Mucosa of rectum (tissue), 2 donors: ENCODE data around the gene ERAL1.

Experiments
- H3K27ac ChIP-seq, 2 donors: one replicate each; pipeline ENCODE4 v1.7.0; 2013; ENCODE audit warnings: inconsistent platforms in 2 of 2, low read depth in 2 of 2, low read length in 2 of 2
- H3K27me3 ChIP-seq, 2 donors: one replicate each; pipeline ENCODE4 v1.7.0; 2013; ENCODE audit warnings: low read length in 2 of 2; ENCODE audit not compliant: control insufficient read depth in 2 of 2, insufficient read depth in 2 of 2
- H3K36me3 ChIP-seq, 2 donors: one replicate each; pipeline ENCODE4 v1.7.0; 2013; ENCODE audit warnings: low read length in 2 of 2; ENCODE audit not compliant: control insufficient read depth in 2 of 2, insufficient read depth in 2 of 2
- H3K4me1 ChIP-seq, 2 donors: one replicate each; pipeline ENCODE4 v1.7.0; 2013; ENCODE audit warnings: low read length in 2 of 2, mild to moderate bottlenecking in 1 of 2; ENCODE audit not compliant: control insufficient read depth in 2 of 2, insufficient read depth in 2 of 2
- H3K4me3 ChIP-seq, 2 donors: one replicate each; pipeline ENCODE4 v1.7.0; 2013; ENCODE audit warnings: low read length in 2 of 2
- H3K9ac ChIP-seq, 2 donors: one replicate each; pipeline ENCODE4 v1.7.0; 2013; ENCODE audit warnings: low read length in 2 of 2, low read depth in 1 of 2, mild to moderate bottlenecking in 1 of 2
- H3K9me3 ChIP-seq, 2 donors: one replicate each; pipeline ENCODE4 v1.7.0; 2013; ENCODE audit warnings: low read length in 2 of 2; ENCODE audit not compliant: control insufficient read depth in 2 of 2
- donor health status: healthy.
- donor health status: Normal muscosa, but diverticular disease.

ERAL1 gene

GRCh38 chr17:28904800-28905199 is 50.0 kb downstream of the ERAL1 start:
- H3K4me1 ChIP-seq: peaks cover 22 to 25% of the 10 kb centered on the region in 2 donors

GRCh38 chr17:28906276-28906675 is 51.5 kb downstream of the ERAL1 start:
- H3K9me3 ChIP-seq: no peaks in the 10 kb centered on the region
- H3K4me3 ChIP-seq: no peak overlapping the region
- H3K4me1 ChIP-seq: peaks cover 22 to 25% of the 10 kb centered on the region in 2 donors
- no peak overlapping the region for H3K27ac ChIP-seq
- H3K36me3 ChIP-seq: peaks cover 46 to 47% of the 10 kb centered on the region in 2 donors
- no peak overlapping the region for H3K9ac ChIP-seq
- H3K27me3 ChIP-seq: no peaks in the 10 kb centered on the region

More at GRCh38 chr17:28904800-28905199, 50.0 kb downstream of the ERAL1 start:
- H3K36me3 ChIP-seq: peaks cover 31 to 33% of the 10 kb centered on the region in 2 donors
- no peak overlapping the region for H3K4me3 ChIP-seq
- no peaks in the 10 kb centered on the region for H3K27me3 ChIP-seq
- no peaks in the 10 kb centered on the region for H3K9me3 ChIP-seq
- no peak overlapping the region for H3K27ac ChIP-seq
- H3K9ac ChIP-seq: no peak overlapping the region

- Histone ChIP-seq H3K9me3 (no peaks in the 10 kb centered on the region), H3K9ac (no peak overlapping the region), H3K4me3 (no peak overlapping the region), H3K36me3 (peaks cover 51 to 53% of the 10 kb centered on the region in 2 donors), H3K27me3 (no peaks in the 10 kb centered on the region), H3K27ac (peak overlapping the region in 1 of 2 donors; percentile 20), H3K4me1 (peaks cover 21 to 25% of the 10 kb centered on the region in 2 donors)
Observed at GRCh38 chr17:28906706-28907438, 52.1 kb downstream of the ERAL1 start.

GRCh38 chr17:28907709-28908475 is 53.1 kb downstream of the ERAL1 start:
- Histone ChIP-seq H3K4me3 (no peak overlapping the region), H3K4me1 (peaks cover 28% of the 10 kb centered on the region in 2 donors), H3K9ac (no peak overlapping the region), H3K9me3 (no peaks in the 10 kb centered on the region), H3K27me3 (no peaks in the 10 kb centered on the region), H3K36me3 (peaks cover 61% of the 10 kb centered on the region in 2 donors), H3K27ac (peak overlapping the region; percentile 39 to 60)

- Histone ChIP-seq H3K36me3 (peaks cover 70% of the 10 kb centered on the region in 2 donors), H3K4me1 (peaks cover 23 to 26% of the 10 kb centered on the region in 2 donors), H3K9ac (no peak overlapping the region), H3K27me3 (no peaks in the 10 kb centered on the region), H3K4me3 (no peak overlapping the region), H3K9me3 (no peaks in the 10 kb centered on the region), H3K27ac (peak overlapping the region; percentile 39 to 60)
Observed at GRCh38 chr17:28908640-28909167, 53.9 kb downstream of the ERAL1 start.

GRCh38 chr17:28910534-28910933 is 55.7 kb downstream of the ERAL1 start:
- no peak overlapping the region for H3K4me3 ChIP-seq
- peaks cover 85% of the 10 kb centered on the region in 2 donors for H3K36me3 ChIP-seq
- H3K9me3 ChIP-seq: no peaks in the 10 kb centered on the region
- H3K4me1 ChIP-seq: peaks cover 18 to 23% of the 10 kb centered on the region in 2 donors
- H3K27me3 ChIP-seq: no peaks in the 10 kb centered on the region
- H3K27ac ChIP-seq: no peak overlapping the region
- H3K9ac ChIP-seq: no peak overlapping the region
